HuH-7 (cell line): ENCODE data around the gene FASTKD3.
"Not testable (repeated sequence)": the region's sequence is repeated elsewhere in the genome, so short reads cannot be mapped to it uniquely, and the experiment has no call there.

Source experiments
- DNase-seq: peaks from one replicate; pipeline ENCODE4 v3.0.0; 2011; ENCODE audit warnings: low spot score

FASTKD3 gene, protein sequence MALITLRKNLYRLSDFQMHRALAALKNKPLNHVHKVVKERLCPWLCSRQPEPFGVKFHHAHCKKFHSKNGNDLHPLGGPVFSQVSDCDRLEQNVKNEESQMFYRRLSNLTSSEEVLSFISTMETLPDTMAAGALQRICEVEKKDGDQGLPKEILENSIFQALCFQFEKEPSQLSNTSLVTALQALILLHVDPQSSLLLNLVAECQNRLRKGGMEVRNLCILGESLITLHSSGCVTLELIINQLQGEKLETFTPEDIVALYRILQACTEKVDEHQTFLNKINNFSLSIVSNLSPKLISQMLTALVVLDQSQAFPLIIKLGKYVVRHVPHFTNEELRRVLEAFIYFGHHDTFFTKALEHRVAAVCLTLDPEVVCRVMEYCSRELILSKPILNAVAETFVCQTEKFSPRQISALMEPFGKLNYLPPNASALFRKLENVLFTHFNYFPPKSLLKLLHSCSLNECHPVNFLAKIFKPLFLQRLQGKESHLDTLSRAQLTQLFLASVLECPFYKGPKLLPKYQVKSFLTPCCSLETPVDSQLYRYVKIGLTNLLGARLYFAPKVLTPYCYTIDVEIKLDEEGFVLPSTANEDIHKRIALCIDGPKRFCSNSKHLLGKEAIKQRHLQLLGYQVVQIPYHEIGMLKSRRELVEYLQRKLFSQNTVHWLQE

DNA sequence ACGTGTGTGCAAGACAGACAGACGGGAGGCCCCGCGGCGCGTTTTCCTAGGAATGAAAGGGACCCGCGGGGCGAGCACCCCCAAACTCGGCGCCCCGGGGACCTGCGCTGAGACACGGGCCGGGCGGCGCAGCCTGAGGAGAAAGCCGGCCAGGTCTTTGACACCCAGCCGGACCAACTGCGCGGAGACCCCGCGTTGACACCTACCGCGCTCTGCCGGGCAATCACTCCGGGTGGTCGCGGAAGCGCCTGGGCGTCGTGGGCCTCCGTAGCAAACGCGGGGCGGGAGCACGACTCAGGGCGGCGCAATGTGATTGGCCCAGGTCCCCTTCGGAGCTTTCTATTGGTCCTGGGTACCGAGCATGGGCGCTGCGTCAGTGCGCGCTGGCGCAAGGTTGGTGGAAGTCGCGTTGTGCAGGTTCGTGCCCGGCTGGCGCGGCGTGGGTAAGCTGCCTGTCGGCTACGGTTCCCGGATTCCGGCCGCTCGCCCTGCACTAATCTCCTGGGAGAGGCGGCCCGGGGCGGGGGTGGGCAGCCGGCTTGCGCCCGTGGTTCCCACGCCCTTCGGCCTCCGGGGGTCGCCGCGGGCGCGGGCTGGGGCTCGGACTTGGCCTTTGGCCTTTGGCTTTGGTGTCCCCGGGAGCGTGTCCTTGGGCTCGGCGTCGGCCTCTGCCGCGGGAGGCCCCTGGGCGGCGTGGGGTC lies at the start of gene FASTKD3, which contains the start of gene MTRR:
FASTKD3 (minus strand) TSS at position 259 of the 701 bp plus-strand sequence. CDS start 948 bp downstream, outside the sequence.
MTRR (plus strand) TSS at position 376 of the 701 bp plus-strand sequence. CDS start 1,647 bp downstream, outside the sequence.
- DNase-seq: peak; percentile 85

- DNase-seq: no peak
These were observed 48.6 kb upstream of the FASTKD3 start for GRCh38 chr5:7917130-7918123.

- DNase-seq: no peak
These were observed 47.5 kb upstream of the FASTKD3 start for GRCh38 chr5:7916171-7916804.

DNA sequence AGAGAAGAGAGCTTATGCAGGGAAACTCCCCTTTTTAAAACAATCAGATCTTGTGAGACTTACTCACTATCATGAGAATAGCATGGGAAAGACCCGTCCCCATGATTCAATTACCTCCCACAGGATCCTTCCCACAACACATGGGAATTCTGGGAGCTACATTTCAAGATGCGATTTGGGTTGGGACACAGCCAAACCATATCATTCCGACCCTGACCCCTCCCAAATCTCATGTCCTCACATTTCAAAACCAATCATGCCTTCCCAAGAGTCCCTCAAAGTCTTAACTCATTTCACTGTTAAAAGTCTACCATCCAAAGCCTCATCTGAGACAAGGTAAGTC lies 42.6 kb upstream of the FASTKD3 start:
- not testable (repeated sequence) for DNase-seq

DNA sequence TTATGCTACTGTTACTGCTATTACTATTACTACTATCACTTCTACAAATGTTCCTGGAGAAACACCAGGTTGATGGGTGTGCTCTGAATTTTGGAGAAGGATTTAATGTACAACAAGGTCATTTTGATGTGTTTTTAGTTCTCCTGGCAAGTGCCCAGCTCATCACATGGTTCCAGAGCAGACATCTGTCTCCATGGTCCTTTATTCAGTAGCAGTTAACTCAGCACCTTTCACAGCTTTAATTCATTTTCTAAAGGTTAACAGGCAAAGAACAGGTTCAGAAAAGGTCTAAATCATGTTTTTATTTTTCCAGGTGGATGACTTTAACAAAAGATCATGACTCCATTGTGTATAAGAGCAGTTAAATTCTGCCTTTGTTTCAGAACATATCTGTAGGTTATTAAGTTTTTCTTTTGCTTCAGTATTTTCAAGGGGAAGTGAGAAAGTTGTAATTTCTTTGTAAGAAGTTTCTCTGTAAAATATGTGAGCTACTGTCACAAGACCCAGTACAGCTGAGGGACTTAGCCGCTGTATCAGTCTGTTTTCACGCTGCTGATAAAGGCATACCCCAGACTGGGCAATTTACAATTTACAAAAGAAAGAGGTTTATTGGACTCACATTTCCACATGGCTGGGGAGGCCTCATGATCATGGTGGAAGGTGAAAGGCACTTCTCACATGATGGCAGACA lies 42.1 kb upstream of the FASTKD3 start:
- DNase-seq: no peak

DNA sequence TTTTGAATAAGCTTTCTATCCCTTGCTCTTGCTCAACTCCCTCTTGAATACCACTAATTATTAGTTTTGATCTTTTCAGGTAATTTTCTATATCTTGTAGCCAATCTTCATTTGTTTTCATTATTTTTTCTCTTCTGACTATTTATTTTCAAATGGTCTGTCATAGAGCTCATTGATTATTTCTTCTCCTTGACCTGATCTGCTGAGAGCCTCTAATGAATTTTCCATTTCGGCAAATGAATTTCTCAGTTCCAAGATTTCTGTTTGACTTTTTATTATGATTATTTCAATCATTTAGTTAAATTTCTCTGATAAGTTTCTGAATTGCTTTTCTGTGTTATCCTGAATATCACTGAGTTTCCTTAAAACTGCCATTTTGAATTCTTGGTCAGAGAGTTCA lies 39.5 kb upstream of the FASTKD3 start:
- DNase-seq: no peak

- DNase-seq: no peak
These were observed 38.8 kb upstream of the FASTKD3 start for GRCh38 chr5:7907612-7908011.

GRCh38 chr5:7904170-7904569 lies 35.3 kb upstream of the FASTKD3 start:
- DNase-seq: no peak

DNA sequence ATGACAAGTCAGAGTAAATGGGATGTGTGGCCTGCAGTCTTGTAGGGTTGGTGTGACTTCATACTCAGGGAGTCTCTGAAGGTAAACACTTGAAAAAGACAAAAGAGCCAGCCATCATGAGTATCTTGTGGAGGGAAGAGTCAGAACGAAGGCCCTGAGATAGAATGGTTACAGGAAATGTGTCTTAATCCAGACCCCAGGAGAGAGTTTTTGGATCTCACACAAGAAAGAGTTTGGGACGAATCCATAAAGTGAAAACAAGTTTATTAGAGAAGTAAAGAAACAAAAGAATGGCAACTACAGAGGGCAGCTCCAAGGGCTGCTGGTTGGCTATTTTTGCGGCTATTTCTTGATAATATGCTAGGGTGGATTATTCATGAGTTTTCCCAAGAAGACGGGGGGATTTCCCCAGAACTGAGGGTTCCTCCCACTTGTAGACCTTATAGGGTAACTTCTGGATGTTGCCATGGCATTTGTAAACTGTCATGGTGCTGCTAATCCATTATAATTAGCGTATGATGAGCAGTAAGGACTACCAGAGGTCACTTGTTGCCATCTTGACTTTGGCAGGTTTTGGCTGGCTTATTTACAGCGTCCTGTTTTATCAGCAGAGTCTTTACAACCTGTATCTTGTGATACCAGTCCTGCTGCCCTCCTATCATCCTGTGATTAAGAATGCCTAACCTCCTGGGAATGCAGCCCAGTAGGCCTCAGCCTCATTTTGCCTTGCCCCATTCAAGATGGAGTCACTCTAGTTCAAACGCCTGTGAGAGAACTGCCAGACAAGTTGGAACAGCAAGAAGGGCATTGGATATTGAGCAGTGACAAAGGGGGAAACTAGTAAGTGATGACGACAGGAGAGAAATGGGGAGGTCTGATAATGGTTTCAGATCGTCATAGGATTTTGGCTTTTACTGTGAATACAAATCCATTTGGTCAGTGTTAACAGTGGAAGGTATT lies 34.1 kb upstream of the FASTKD3 start:
- no peak for DNase-seq

DNA sequence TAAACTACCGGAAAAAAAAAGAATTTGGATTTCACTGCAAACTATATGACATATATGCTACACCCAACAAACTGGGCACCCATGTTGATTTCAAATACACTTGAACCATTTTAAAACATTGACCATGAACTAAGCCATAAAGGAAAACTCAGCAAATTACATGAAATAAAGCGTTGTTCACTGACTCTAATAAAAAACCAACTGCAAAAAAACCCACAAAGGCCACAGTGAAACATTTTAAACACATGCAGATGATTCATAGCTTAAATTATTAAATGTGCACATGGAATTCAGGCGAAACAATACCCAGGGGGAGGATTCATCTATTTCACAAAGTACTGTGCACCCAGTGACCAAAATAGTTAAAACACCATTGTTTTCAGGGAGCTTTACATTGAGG lies 33.4 kb upstream of the FASTKD3 start:
- no peak for DNase-seq

DNA sequence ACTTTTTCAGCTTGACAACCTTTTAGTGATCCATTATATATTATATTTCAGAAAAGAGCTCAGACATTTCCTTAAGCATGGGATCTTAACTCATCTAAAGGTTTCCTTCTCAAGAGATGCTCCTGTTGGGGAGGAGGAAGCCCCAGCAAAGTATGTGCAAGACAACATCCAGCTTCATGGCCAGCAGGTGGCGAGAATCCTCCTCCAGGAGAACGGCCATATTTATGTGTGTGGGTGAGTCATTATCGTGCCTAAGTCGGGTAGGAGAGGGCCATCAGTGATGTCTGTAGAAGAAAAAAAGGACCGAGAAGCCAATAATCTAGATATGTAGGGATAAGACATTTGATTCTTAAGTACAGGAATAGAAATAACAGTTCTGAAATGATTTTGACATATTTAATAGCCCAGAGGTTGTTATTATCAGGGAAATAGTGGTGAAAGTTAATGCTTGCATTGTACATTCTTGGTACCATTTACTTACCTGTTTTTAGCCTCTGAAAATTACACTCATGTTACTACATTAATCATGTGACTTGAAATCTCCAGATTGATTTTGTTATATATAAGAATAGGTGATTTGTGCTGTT lies 28.3 kb upstream of the FASTKD3 start:
- DNase-seq: peak; percentile 14

GRCh38 chr5:7894860-7895259 lies 26.0 kb upstream of the FASTKD3 start:
- no peak for DNase-seq

GRCh38 chr5:7894439-7894838 lies 25.6 kb upstream of the FASTKD3 start:
- DNase-seq: no peak

GRCh38 chr5:7888901-7889300 lies 20.1 kb upstream of the FASTKD3 start:
- no peak for DNase-seq

- no peak for DNase-seq
These were observed 18.1 kb upstream of the FASTKD3 start for GRCh38 chr5:7886849-7887475.

- DNase-seq: no peak
These were observed 15.8 kb upstream of the FASTKD3 start for GRCh38 chr5:7884491-7885267.

- DNase-seq: no peak
These were observed 14.1 kb upstream of the FASTKD3 start for GRCh38 chr5:7882926-7883325.

- no peak for DNase-seq
These were observed 13.0 kb upstream of the FASTKD3 start for GRCh38 chr5:7881816-7882215.
